ENCODE measurements around the gene DNAJC5G.

- TF ChIP-seq, protein P1, sequence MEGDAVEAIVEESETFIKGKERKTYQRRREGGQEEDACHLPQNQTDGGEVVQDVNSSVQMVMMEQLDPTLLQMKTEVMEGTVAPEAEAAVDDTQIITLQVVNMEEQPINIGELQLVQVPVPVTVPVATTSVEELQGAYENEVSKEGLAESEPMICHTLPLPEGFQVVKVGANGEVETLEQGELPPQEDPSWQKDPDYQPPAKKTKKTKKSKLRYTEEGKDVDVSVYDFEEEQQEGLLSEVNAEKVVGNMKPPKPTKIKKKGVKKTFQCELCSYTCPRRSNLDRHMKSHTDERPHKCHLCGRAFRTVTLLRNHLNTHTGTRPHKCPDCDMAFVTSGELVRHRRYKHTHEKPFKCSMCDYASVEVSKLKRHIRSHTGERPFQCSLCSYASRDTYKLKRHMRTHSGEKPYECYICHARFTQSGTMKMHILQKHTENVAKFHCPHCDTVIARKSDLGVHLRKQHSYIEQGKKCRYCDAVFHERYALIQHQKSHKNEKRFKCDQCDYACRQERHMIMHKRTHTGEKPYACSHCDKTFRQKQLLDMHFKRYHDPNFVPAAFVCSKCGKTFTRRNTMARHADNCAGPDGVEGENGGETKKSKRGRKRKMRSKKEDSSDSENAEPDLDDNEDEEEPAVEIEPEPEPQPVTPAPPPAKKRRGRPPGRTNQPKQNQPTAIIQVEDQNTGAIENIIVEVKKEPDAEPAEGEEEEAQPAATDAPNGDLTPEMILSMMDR (conservative IDR thresholded peaks at IDR 0.05 in 1 of 2, IDR thresholded peaks at IDR 0.05 in 1 of 2; ENCODE audit: low read depth in 1 of 2, low read length in 2 of 2) = no peak
- TF ChIP-seq EZH2 (IDR thresholded peaks at IDR 0.05; ENCODE audit: low read length, missing control alignments) = no peak
These were observed 6.8 kb downstream of the DNAJC5G start, which contains the start of gene TRIM54 for GRCh38 chr2:27281855-27282559.

Data from fibroblast of lung (primary cell).